ENCODE results near the gene GMPPA.

GMPPA gene

DNA sequence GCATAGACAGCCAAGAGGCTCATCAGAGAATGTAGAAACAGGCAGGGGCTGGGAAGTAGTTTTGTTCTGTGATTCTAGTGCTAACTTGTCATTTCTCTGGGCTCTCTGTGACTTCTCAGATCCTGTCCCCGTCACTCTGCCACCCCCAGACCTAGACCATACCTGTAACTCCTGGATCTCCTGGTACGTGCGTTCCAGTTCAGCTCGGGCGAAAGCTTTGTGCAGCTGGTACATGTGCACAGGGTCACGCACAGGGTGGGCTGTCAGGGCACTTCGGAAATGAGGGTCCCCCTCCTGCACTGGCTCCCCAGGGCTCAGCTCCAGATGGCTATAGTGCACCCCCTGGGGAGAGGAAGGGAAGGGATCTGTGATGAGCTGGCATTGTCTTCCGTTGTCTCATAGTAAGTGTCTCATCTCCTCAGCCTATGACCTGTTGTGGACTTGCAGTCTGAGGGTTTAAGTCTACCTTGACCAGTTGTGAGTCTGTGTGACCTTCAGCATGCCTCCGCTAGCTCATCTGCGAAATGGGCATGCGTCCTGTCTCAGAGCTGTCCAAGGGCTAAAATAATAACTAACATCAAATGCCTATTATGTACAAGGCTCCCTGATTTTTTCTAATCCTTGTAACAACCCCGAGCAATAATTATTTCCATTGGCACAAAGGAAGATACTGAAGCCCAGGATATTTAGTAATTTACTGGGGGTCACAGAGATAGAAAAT, 42.3 kb downstream of the GMPPA start:
- DNase-seq: no peak

DNA sequence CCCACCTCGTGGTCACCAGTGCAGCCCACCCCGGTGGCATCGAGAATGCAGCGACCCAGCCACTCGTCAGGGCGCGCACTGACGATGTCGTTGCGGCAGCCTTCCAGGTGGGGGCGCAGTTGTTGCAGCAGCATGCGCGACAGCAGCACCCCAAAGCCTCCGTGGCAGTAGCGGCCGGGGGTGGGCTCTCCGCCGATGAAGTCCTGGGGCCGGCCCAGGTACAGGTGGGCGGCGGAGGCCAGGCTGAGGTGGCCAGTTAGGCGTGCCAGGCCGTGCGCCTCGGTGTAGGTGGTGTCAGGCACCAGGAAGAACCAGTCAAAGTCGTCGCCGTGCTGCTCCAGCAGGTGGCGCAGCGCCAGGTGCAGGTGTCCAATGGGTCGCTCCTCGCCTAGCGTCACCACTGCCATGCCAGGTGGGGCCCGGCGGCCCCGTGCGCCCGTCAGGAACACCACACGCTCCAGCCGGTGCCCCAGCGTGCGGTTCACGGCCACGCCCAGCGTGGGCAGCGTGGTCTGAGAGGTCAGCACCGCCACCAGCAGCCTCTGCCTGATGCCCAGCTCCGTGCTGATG, 43.0 kb downstream of the GMPPA start:
- peak; percentile 87 to 91 for DNase-seq

DNA sequence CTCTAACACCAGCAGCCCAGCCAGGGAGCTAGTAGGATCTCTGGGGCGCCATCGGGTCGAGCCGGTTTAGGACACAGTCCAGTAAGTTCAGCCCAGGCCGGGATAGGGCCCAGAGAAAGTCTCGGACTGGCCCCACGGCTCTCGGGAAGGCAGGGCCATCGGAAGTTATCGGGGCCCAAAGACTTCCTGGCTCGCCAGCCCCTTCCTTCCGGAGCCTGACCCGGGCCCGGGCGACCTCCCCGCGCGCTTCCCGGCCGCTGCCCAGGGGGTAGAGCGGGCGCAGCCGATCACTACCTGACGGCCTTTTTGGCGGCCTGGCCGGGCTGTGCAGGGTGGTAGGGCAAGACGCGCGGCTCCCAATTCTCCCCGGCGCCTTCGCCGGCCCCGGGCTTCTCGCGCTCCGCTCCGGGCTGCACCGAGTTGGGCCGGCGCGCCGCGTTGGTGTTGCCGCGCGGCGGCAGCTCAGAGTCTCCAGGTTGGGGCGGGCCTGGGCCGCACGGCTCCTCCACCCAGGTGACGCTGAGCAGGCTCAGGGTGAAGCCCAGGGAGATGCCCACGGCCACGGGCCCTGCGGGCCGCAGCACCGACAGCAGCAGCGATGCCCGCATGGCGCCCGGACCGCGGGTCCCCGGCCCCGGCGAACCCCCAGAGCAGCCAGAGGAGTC, 44.4 kb downstream of the GMPPA start:
- DNase-seq: no peak

DNA sequence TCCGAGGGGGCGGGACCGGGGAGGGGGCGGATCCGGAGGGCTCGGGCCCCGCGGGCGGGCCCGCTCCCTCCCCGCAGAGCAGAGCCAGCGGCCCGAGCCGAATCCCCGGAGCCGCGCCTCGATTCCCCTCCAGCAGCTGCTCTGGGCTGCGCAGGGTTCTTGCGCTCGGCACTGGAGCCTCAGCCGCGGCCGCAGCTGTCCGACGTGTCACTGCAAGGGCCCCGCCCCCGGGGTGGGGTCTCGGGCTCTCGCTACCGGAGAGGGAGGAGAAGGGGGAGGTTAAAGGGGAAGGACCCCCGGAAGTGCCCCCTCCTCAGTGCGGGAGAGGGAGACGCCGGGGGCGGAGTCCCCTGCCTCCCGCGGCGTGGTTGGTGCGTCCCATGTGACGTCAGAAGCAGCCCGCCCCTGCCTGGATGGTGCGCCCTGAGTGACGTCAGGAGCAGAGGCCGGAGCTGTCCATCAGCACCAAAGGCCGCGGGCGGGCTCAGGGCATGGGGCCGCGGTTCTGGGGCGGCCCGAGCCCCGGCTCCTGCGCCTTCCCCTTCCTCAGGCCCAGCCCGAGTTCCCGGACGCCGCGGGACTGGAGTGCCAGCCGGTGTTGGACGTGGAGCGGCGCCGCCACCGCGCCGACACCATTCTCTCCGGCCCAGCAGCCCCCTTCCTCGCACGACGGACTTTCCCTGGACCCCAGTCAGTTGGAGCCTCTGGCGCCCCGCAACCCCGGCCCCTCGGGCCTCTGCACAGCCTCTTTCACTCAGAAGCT, 45.1 kb downstream of the GMPPA start, which contains the start of the genes CHPF and TMEM198:
Gene CHPF (minus strand): TSS at position 214 of the 763 bp plus-strand sequence. CDS start 271 bp downstream, outside the sequence.
Gene TMEM198 (plus strand): TSS at position 433 of the 763 bp plus-strand sequence. CDS start 700 bp downstream, outside the sequence.
- peak; percentile 95 to 96 for DNase-seq

DNA sequence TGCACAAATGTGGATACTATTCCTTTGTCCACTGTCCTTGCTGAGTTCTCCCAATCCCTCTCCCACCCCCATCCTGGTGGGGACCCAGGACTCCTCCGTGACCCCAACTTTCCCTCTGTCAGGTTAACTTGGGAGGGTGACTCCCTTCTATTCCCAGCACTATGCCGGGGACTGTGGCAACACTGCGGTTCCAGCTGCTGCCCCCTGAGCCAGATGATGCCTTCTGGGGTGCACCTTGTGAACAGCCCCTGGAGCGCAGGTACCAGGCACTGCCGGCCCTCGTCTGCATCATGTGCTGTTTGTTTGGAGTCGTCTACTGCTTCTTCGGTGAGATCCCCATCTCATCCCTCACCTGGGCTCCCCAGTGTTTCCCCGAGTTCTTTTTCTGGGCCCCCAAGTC, 45.9 kb downstream of the GMPPA start:
- DNase-seq: no peak

DNA sequence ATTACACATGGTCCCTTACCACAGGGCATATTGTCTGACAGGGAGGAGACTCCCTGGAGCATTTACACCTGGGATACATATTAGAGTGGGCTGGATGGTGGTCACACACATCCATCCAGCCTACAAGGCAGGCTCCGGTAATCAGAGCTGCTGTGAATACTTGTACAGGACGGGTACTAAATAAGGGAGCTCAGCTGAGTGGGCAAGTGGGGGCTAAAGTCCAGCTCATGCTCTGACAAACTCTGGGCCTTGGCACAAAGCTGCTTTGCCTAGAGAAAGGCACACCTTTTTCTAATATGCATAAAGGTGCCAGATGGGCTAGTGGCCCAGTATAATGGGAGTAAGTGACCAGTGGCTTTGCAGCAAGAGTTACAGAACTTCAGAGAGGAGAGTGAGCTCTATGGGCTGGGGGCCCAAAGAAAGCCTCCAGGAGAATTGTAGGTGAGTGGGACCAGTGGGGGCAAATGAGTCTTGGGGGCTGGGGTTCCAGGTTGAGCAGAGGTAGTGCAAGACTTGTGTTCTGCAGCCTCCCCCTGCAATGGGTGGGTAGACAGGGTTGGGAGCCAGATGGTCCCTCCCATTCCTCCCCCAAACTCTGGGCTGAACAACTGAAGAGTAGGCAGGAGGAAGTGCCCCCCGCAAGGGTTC, 46.7 kb downstream of the GMPPA start:
- no peak for DNase-seq

DNA sequence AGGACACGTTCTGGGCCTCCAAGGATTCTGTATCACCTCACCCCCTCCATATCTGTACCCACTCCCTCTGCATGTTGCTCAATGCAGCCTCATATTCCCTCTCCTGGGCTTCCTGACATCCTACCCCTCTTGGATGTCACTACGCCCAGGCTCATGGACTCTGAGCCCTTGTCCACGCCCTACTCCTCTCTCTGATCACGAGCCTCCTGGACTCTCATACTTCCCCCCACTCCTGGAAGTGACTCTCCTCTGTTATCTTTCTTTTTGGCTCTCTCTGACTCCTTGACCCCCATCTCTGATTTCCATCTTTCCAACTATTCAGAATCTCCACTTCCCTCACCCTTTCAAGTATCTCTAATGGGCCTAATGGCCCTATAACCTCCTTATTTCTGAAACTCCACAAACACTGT, 47.3 kb downstream of the GMPPA start:
- no peak for DNase-seq

DNA sequence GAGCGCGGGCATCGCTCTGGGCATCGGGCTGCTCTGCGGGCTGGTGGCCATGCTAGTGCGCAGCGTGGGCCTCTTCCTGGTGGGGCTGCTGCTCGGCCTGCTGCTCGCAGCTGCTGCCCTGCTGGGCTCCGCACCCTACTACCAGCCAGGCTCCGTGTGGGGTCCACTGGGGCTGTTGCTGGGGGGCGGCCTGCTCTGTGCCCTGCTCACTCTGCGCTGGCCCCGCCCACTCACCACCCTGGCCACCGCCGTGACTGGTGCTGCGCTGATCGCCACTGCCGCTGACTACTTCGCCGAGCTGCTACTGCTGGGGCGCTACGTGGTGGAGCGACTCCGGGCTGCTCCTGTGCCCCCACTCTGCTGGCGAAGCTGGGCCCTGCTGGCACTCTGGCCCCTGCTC, 48.9 kb downstream of the GMPPA start:
- DNase-seq: no peak

DNA sequence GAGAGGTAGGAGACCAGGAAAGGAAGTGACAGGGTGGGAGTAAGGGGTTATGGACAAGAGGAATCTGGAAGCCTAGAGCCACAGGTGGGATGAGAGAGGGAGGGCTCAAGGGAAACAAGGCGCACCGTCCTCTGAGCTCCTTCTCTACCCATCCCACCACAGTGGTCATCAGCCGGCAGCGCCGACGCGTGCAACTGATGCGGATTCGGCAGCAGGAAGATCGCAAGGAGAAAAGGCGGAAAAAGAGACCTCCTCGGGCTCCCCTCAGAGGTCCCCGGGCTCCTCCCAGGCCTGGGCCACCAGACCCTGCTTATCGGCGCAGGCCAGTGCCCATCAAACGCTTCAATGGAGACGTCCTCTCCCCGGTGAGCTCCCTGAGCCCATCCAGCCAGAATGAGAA, 50.3 kb downstream of the GMPPA start:
- no peak for DNase-seq

DNA sequence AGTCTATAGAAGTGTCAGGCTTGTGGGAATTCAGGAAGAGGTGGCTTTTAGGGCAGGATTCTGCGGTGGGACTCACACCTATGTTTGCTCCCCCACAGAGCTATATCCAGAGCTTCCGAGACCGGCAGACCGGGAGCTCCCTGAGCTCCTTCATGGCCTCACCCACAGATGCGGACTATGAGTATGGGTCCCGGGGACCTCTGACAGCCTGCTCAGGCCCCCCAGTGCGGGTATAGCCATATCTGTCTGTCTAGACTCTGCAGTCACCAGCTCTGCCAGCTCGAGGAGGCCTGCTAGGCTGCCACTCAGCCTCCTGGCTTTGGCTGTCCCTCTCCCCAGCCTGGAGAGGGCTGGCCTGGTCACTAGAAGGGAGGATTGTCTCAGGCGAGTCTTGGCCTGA, 50.9 kb downstream of the GMPPA start:
- DNase-seq: no peak

DNA sequence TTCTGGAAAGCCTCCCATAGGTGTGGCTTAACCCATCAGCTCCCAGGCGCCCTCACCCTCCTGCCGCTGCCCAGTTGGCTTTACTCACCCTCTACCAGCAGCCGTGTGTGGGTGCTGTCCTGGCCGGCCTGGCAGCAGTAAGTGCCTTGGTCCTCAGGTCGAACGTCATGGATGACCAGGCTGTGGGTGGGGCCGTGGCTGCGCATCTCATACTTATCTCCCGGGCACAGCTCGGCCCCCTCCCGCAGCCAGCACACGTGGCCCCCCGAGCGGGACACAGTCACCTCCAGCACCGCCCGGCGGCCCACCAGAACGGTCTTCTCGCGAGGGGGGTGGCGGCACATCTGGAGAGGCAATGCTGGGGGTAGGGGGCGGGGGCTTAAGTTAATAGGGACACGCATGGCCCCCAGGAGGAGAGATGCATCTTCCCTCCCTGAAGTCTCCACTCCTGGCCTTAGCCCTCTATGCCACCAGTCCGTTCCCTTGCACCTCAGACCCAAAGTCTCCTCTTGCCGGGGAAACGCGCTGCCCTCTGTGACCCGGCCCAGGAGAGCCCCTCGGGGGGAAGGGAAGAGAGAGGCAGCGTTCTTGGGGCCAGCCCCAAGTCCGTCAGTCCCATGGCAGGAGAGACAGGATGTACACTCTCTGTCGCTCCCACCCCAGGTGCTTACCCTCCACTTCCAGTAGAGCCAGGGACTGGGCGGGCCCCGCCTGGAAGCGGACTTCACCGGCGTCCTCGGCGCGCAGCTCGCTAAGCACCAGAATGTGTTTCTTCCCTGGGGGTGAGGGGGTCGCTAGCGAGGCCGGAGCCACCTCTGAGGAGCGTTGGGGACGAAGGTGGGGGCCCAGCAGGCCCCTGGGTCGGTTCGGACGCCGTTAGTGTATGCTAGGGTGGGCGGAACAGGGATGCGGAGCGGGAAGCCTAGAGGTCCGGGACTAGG, 53.0 kb downstream of the GMPPA start:
- DNase-seq: peak in 1 of 2 donors; percentile 25

DNA sequence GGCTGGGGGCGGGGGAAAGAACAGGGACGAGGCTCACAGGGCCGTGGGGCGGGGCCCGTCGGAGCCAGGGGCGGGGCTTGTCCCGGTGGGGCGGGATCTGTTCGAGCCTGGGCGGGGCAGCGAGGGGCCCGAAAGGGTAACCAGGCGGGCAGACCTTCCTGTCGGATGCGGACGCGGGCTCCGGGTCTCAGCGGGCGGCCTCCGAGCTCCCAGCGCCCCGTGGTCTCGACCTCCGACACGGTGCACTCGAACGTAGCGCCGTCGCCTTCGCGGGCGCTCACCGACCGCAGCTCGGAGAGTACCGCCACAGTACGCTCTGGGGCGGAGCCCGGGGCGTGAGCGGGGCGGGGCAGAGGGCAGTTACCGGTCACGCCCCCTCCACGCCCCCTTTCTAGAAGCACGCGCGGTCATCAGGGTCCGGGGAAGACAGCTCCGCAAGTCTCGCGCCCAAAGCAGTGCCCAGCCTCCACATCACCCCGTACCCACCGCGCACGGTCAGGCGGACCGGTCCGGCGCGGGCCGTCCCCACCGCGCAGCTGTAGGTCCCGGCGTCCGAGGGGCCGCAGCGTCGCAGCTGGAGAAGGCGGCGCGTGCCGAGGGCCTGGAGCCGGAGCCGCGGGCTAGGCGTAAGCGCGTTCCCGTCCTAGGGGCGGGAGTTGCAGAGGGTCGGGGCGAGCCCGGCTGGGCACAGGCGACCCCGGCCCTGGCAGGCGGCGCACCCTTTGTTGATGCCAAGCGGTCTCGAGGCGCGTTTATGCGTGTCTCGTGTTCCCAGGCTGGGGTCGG, 53.9 kb downstream of the GMPPA start:
- peak; percentile 80 to 81 for DNase-seq

DNA sequence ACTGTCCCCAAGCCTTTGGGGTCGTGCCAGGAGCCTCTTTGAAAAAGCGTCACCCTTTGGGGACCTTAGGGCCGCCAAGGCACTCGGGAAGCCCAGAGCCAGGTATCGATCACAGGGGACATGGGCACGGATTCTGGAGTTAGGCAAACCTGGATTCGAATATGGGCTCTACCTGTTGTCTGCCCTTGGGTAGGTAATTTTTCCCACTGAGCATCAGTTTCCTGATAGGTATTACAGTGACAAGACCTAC, 54.4 kb downstream of the GMPPA start:
- no peak for DNase-seq

DNA sequence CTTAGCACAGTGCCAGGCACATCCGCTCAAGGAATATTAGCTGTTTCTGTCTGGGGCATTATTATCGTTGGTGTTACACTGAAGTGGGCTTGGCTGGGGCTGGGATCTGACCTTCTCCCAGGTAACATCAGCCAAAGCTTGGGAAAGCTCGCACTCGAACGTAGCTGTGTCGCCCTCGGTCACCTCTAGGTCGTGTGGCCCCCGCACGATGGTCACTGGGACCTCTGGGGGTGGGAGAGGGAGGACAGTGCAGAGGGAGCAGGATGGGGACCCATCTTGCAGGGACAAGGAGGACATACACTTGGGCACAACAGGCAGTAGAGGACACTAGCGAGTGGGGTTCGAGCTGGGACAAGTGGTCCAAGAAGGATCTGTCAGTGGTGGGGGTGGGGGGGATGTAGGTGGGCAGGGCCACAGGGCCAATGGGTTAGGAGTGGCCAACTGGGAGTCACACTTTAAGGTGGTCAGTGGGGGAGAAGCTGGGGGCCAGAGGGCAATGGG, 54.8 kb downstream of the GMPPA start:
- DNase-seq: no peak

DNA sequence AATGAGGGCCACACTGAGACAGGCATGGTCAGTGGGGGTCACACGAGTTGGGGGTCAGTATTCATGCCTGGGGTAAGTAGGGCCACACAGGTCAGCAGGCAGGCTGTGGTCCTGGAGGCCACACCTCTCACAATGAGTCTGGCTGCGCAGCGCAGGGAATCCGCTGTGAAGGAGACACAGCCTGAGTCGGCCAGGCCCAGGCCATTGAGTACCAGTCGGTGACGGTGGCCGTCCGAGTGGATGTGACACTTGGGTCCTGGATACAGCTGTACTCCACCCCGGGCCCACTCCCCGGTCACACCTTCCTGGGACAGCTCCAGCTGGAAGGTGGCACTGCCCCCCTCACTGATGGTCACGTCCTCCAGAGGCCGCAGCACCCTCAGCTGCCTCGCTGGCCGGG, 55.7 kb downstream of the GMPPA start:
- no peak for DNase-seq

DNA sequence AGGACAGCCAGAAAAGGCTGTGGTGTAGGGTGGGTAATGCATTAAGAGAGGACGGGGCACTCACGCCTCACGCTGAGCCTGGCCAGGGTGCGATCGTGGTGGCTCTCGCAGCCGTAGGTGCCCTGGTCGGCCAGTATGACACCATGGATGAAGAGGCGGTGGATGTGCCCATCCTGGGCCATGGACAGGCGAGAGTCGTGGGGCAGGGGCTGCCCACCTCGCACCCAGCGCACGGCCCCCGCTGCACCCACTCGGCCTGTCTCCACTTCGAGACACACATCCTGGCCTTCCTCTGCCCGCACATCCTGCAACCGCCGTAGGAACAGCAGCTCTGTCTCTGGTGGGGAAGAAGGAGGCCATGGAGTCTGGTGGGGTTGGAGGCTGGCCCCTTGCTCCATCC, 57.3 kb downstream of the GMPPA start:
- no peak for DNase-seq

DNA sequence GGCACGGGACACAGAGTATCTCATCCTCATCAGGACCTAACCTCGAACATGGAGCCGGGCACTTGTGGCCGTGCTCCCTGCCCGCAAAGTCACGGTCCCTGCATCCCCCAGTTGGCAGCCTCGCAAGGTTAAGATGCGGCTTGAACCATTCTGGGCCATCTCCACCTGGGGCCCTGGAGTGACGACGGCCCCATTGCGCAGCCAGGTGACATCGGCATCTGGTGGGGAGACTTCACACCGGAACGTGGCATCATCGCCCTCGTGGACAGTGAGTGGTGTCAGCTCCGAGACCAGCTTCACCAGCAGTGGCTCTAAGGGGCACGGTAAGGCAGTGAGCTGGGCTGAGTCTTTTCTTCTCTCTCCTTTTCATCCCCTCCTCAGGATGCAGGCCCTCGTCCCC, 57.7 kb downstream of the GMPPA start:
- no peak for DNase-seq
